ENCODE measurements around the gene PVRIG. TPM values are rescaled to one million over a fixed set of nuclear protein-coding genes. Genes with fewer than 3 reads are reported as not detected.
"Not testable (repeated sequence)": the region's sequence is repeated elsewhere in the genome, so short reads cannot be mapped to it uniquely, and the experiment has no call there.

Gene PVRIG
- total RNA-seq, 2 donors from 2014 or later, result 30.1 to 30.5 TPM

- H3K9me3 ChIP-seq (ENCODE audit: control insufficient read depth, low read length, poor library complexity, severe bottlenecking); H3K27ac Mint-ChIP-seq; ATAC-seq; H3K36me3 Mint-ChIP-seq (ENCODE audit: low read depth); H3K27me3 Mint-ChIP-seq; DNase-seq; H3K4me3 Mint-ChIP-seq: not testable (repeated sequence)
- peaks cover 13% of the 10 kb centered on the region for H3K4me1 Mint-ChIP-seq
Measured at GRCh38 chr7:100264223-100264622, 44.5 kb downstream of the PVRIG start.

DNA sequence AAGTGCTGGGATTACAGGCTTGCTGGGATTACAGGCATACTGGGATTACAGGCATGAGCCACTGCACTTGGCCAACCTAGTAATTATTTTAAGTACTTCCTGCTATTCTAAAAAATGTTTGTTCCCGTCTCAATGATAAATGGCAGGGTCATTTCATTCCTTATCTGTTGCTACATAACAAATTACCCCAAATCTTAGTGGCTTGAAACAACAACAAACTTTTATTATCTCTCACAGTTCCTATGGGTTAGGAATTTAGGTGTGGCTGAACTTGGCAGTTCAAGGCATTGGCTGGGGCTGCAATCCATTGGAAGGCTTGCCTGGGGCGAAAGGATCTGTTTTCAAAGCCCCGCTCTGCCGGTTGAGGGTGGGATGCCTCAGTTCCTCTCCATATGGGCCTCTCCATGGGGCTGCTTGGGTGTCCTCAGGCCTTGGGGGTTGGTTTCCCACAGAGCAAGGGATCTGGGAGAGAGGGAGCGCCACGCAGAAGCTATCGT lies 45.0 kb downstream of the PVRIG start:
- peaks cover 13% of the 10 kb centered on the region for H3K4me1 Mint-ChIP-seq
- not testable (repeated sequence) for H3K9me3 ChIP-seq (ENCODE audit: control insufficient read depth, low read length, poor library complexity, severe bottlenecking); H3K36me3 Mint-ChIP-seq (ENCODE audit: low read depth); H3K4me3 Mint-ChIP-seq; H3K27ac Mint-ChIP-seq; ATAC-seq; H3K27me3 Mint-ChIP-seq; DNase-seq

- DNase-seq; H3K27me3 Mint-ChIP-seq; H3K9me3 ChIP-seq (ENCODE audit: control insufficient read depth, low read length, poor library complexity, severe bottlenecking); H3K27ac Mint-ChIP-seq; ATAC-seq; H3K36me3 Mint-ChIP-seq (ENCODE audit: low read depth); H3K4me3 Mint-ChIP-seq: not testable (repeated sequence)
- H3K4me1 Mint-ChIP-seq, result peaks cover 16% of the 10 kb centered on the region
Measured at GRCh38 chr7:100265851-100266250, 46.1 kb downstream of the PVRIG start.

- Mint-ChIP-seq H3K27ac (no peak overlapping the region), H3K4me1 (peaks cover 19% of the 10 kb centered on the region), H3K36me3 (ENCODE audit: low read depth) (no peaks in the 10 kb centered on the region), H3K27me3 (no peaks in the 10 kb centered on the region), H3K4me3 (no peak overlapping the region)
- H3K9me3 ChIP-seq (ENCODE audit: control insufficient read depth, low read length, poor library complexity, severe bottlenecking), result no peaks in the 10 kb centered on the region
- DNase-seq (no peak), ATAC-seq (no peak)
Measured at GRCh38 chr7:100266576-100267354, 47.0 kb downstream of the PVRIG start.

GRCh38 chr7:100267648-100268047 lies 47.9 kb downstream of the PVRIG start:
- no peak for ATAC-seq
- Mint-ChIP-seq H3K4me3 (no peak overlapping the region), H3K4me1 (peaks cover 17% of the 10 kb centered on the region), H3K27me3 (no peaks in the 10 kb centered on the region), H3K27ac (no peak overlapping the region), H3K36me3 (ENCODE audit: low read depth) (no peaks in the 10 kb centered on the region)
- DNase-seq, result no peak
- H3K9me3 ChIP-seq (ENCODE audit: control insufficient read depth, low read length, poor library complexity, severe bottlenecking), result no peaks in the 10 kb centered on the region

GRCh38 chr7:100268882-100269281 lies 49.1 kb downstream of the PVRIG start:
- not testable (repeated sequence) for H3K27me3 Mint-ChIP-seq; H3K27ac Mint-ChIP-seq; H3K9me3 ChIP-seq (ENCODE audit: control insufficient read depth, low read length, poor library complexity, severe bottlenecking); DNase-seq; ATAC-seq; H3K36me3 Mint-ChIP-seq (ENCODE audit: low read depth)
- Mint-ChIP-seq H3K4me3 (peak overlapping the region; percentile 39), H3K4me1 (peaks cover 17% of the 10 kb centered on the region)

DNA sequence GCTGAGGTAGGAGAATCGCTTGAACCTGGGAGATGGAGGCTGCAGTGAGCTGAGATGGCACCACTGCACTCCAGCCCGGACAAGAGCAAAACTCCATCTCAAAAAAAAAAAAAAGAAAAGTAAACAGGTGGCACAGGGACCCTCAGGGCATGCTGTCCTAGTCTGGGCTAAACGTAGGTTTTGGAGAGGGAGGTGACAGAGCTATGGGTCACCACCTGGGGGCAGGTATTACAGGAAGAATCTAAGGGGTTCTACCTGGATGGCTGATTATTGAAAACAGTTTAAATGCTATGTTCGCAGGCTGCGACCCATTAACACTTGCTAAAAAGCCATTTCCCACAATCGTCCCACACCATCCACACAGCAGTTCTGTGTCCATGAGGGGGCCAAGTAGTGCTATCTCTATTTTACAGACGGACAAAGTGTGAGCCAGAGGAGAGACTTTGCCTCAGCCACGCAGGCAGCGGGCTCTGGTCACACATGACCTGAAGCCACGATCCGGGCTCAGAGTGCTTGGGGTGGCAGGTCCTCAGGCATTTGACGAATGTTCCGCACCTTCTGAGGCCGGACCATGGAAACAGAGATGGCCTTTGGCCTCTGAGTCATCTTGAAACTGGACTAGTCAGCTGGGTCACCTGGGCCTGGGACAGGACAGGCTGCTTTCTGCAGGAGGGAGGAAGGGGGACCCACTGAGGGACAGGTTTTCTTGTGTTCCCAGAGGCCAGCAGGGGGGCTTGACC lies 49.7 kb downstream of the PVRIG start:
- H3K27me3 Mint-ChIP-seq; H3K4me3 Mint-ChIP-seq; H3K27ac Mint-ChIP-seq; H3K9me3 ChIP-seq (ENCODE audit: control insufficient read depth, low read length, poor library complexity, severe bottlenecking); H3K36me3 Mint-ChIP-seq (ENCODE audit: low read depth); DNase-seq; ATAC-seq: not testable (repeated sequence)
- peaks cover 17% of the 10 kb centered on the region for H3K4me1 Mint-ChIP-seq

DNA sequence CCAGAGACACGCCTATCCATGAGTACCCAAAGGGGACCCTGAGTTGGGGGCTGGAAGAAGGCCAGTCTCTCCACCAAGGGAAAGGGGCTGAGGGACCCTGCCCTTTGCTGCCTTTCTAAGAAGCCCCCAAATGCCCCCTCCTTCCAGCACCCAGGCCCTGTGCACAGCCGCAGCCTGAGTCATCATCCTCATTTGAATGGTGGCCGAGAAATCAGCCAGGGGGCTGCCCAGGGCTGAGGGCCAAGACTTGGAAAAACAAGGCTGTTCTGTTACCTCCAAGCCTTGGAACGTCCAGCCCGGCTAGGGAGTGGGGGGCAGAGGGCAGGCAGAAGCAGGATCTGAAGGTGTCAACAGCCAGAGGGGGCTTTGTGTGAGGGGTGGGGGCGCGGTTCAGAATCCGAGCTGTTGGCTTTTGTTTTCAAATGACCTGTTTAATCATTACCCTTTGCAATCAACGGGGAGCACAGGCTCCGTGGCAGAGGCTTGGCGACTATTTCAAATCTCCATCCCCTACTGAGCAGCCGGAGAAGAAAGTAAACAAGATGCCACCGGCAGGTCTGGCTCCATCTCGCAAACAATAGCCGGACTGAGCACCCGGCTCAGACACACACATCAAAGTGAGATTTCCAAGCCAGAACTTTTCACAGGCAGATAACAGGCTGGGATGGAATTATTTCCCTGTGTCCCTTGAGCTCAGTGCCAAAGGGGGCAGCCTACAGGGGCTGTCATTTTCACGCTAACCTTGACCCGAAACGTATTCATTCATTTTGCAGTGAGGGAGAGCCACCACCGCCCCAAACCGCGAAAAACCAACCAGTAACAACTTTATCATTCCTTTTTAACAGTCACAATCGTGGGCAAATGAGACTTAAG lies 50.5 kb downstream of the PVRIG start:
- DNase-seq; H3K27me3 Mint-ChIP-seq; ATAC-seq; H3K9me3 ChIP-seq (ENCODE audit: control insufficient read depth, low read length, poor library complexity, severe bottlenecking); H3K36me3 Mint-ChIP-seq (ENCODE audit: low read depth): not testable (repeated sequence)
- H3K4me3 Mint-ChIP-seq, result peak overlapping the region; percentile 86
- H3K27ac Mint-ChIP-seq, result peak overlapping the region; percentile 53
- peaks cover 21% of the 10 kb centered on the region for H3K4me1 Mint-ChIP-seq

Other genes starting within 250 kb of the PVRIG start
- gene AZGP1, start 243.9 kb upstream of the PVRIG start, total RNA-seq, result not detected
- 10 to 100 TPM; 51.1 to 58.6 TPM for gene ZKSCAN1, start 204.4 kb upstream of the PVRIG start, total RNA-seq
- 1 to 10 TPM; 4.2 to 5.2 TPM for gene ZSCAN21, start 170.2 kb upstream of the PVRIG start, total RNA-seq
- 10 to 100 TPM; 42.3 to 45.2 TPM for gene ZNF3, start 138.2 kb upstream of the PVRIG start, total RNA-seq
- 10 to 100 TPM; 62.5 to 64.7 TPM for gene COPS6, start 131.0 kb upstream of the PVRIG start, total RNA-seq
- gene MCM7, start 118.6 kb upstream of the PVRIG start, total RNA-seq, result 100 to 1,000 TPM; 111 to 119 TPM
- 1 to 10 TPM; 8.6 to 9.3 TPM for gene AP4M1, start 118.3 kb upstream of the PVRIG start, total RNA-seq
- gene TAF6, start 100.6 kb upstream of the PVRIG start, total RNA-seq, result 10 to 100 TPM; 40.7 to 45.3 TPM
- 10 to 100 TPM; 22.5 to 22.6 TPM for gene CNPY4, start 100.3 kb upstream of the PVRIG start, total RNA-seq
- gene MBLAC1, start 93.0 kb upstream of the PVRIG start, total RNA-seq, result 1 to 10 TPM; 4.0 to 4.2 TPM
- gene LAMTOR4, start 71.0 kb upstream of the PVRIG start, total RNA-seq, result 100 to 1,000 TPM; 124 to 135 TPM
- gene TRAPPC14, start 61.2 kb upstream of the PVRIG start, total RNA-seq, result 10 to 100 TPM; 45.8 to 46.9 TPM
- gene GAL3ST4, start 51.3 kb upstream of the PVRIG start, total RNA-seq, result 1 to 10 TPM; 5.0 to 6.5 TPM
- gene GPC2, start 42.6 kb upstream of the PVRIG start, total RNA-seq, result 1 to 10 TPM; 5.0 to 8.5 TPM
- 1 to 10 TPM; 4.0 to 4.8 TPM for gene STAG3, start 42.0 kb upstream of the PVRIG start, total RNA-seq
- gene SPDYE3, start 87.8 kb downstream of the PVRIG start, total RNA-seq, result not detected
- 10 to 100 TPM; 71.6 to 97.2 TPM for gene PILRB, start 138.2 kb downstream of the PVRIG start, total RNA-seq
- 10 to 100 TPM in 1 of 2 donors, 1 to 10 TPM in 1; 3.1 to 14.5 TPM for gene PILRA, start 153.5 kb downstream of the PVRIG start, total RNA-seq
- 1 to 10 TPM; 5.1 TPM for gene ZCWPW1, start 208.8 kb downstream of the PVRIG start, total RNA-seq
- 10 to 100 TPM; 66.1 to 66.8 TPM for gene MEPCE, start 209.9 kb downstream of the PVRIG start, total RNA-seq
- gene PPP1R35, start 216.5 kb downstream of the PVRIG start, total RNA-seq, result 10 to 100 TPM; 45.2 to 48.1 TPM
- 1 to 10 TPM; 1.4 to 1.7 TPM for gene SPACDR, start 244.3 kb downstream of the PVRIG start, total RNA-seq

All from T-helper 17 cell (primary cell).